Sciatic nerve (tissue), 2 donors: ENCODE data around the gene TMEM266. TPM values are rescaled to one million over a fixed set of nuclear protein-coding genes. Genes with fewer than 3 reads are reported as not detected.
"Not testable (repeated sequence)": the region's sequence is repeated elsewhere in the genome, so short reads cannot be mapped to it uniquely, and the experiment has no call there.

Source experiments
- ATAC-seq: fragments of 200-7000 bp; cut with Tn5 transposase; one replicate; pipeline ENCODE4 v1.9.1; 2020; ENCODE audit warnings: mild to moderate bottlenecking, moderate library complexity
- DNase-seq: peaks from one replicate; pipeline ENCODE4 v3.0.0-alpha.2; 2020; ENCODE audit warnings: low spot score
- intact Hi-C: fragments of 100-400 bp; cut with DNase I; formaldehyde crosslinking; loops from one replicate; pipeline ENCODE4 v1.14.2; 2022
- total RNA-seq: library from RNA; stranded (reverse); fragmentation: NEBNext Ultra II Directional; extraction: Animal tissue kit (Norgen Biotek cat#: 25700); gene quantifications from one replicate; pipeline ENCODE4 v1.2.1, GENCODE V29; 2021
- donor health status: DM: no; HTN: no; CAD: no.
- donor health status: DM: no; HTN: no; CAD: no.

Gene TMEM266
- 0.22 TPM for total RNA-seq

DNA sequence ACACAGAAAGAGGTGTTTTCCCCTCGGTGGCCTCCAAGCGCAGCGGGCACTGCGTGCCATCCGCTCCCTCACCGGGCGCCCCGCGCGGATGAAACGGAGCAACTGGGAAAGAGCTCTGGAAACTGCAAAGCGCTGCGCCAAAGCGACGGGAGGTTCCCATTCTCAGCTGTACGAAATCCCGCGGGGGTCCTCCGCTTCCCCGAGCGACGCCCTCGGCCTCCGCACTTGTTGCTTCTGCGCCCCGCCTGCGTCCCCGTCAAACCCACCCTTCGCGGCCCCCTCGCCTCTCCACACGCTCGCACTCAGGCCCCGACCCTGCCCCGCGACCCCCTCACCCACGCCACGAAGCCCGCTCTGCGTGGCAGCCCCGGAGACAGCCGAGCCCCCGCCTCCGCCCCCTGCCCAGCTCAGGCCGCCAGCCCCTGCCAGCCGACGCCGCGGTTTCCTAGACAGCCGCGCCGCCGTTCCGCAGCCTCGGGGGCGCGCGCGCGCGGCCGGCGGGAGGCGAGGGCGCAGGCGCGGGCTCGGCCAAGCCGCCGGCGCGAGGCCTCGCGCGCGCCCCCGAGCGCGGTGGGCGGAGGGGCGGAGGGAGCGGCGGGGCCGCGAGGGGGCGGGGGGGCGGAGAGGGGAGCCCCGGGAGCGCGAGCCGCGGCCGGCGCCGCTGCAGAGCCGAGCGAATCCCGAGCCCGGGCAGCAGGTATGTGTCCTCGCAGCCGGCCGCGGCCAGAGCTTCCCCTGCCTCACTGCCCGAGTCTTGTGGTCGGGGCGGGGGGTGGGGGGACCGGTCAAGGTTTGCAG is at the start of gene TMEM266:
TMEM266 (plus strand) TSS at position 666 of the 798 bp plus-strand sequence. CDS start 74,279 bp downstream, outside the sequence.
- intact Hi-C loops: loop anchor here (10.0 kb wide), 1 partner anchor 85 kb away; no protein-coding TSS in a partner anchor
- ATAC-seq (peak; percentile 51), DNase-seq (no peak)

DNA sequence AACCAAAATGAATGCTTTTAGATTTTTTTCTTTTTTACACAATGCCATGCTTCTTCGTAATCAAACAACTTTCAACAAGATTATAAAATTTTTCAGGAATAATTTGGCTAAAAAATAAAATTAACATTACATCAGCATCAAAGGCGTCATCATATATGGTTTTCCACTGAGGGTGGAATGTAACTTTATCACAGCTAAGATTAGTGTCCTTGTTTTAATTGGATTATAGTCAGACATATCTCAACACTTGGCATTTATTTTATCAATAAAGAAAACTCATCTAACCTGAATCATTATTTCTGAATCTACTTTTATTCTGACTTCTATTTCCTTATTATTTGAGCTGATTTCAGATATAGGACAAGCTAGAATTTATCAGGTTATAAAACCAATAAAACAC is 49.2 kb upstream of the TMEM266 start:
- DNase-seq (no peak), ATAC-seq (no peak)
- intact Hi-C loops: no loop called here

DNA sequence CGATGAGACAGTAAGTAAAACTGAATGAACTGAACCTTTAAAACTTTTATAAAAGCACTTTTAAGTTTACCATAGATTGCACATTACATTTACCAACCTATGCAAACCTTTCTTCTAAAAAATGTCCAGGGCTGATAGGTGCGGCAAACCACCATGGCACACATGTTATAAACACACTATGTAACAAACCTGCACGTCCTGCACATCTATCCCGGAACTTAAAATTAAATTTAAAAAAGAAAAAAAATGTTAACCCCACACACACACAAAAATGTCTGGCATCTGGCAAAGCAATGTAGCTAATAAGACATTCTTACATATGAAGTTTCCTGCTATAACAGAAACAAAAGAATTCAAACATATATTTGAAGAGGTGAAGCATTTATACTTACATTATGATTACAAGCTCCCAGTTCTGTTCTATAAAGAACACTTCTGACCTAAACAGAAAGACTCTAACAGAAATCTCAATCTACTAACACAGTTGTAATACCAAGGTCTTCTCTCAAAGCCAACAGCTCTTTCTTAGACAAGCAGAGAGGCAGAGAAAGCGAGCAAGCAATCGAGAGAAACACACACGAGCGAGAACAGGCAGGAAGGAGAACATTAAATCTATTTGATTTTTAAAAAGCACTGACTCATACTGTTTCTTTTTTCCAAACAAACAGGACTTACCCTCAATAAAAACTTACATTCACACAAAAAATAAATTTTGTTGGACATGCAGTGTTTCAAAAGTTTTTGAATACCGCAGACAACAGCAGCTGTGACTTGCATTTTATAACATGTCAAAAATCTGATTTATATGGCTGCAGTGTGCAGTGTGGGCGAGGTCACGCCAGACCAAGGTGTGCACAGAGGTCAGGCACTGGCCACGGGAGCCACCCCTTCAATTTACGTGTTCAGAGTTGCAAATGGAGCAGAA is 47.9 kb upstream of the TMEM266 start, which contains the start of gene NRG4:
NRG4 (minus strand) TSS at position 798 of the 925 bp plus-strand sequence. CDS start 1,194 bp downstream, outside the sequence.
- ATAC-seq: no peak
- DNase-seq: no peak
- intact Hi-C loops: no loop called here

DNA sequence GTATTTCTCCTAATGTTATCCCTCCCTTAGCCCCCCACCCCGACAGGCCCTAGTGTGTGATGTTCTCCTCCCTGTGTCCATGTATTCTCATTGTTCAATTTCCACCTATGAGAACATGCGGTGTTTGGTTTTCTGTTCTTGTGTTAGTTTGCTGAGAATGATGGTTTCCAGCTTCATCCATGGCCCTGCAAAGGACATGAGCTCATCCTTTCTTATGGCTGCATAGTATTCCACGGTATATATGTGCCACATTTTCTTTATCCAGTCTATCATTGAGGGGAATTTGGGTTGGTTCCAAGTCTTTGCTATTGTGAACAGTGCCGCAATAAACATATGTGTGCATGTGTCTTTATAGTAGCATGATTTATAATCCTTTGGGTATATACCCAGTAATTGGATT is 46.3 kb upstream of the TMEM266 start:
- ATAC-seq, intact Hi-C loops, DNase-seq: not testable (repeated sequence)

- intact Hi-C loops: no loop called here
- ATAC-seq (no peak), DNase-seq (no peak)
These were observed 35.6 kb upstream of the TMEM266 start for GRCh38 chr15:76024021-76024768.

DNA sequence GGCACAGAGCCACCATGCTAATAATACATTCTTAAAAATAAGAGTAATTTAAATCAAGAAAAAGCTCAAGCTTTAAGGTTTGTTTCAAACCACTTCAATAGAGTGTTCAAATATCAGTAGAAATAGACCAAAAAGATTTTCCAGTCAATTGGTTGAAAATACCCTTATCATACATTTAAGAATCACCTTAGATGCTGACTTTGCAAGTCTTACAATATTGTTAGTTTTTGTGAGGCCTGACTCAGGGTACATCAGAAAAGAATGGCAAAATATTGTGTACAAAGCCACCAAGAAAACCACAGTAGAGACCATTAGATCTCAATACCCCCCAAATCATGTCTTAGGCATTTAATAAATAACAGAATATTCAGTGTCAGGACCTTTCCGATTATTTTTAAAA is 27.7 kb upstream of the TMEM266 start:
- no peak for DNase-seq
- intact Hi-C loops: no loop called here
- ATAC-seq: no peak

GRCh38 chr15:76033438-76033837 is 26.3 kb upstream of the TMEM266 start:
- intact Hi-C loops: no loop called here
- ATAC-seq: no peak
- DNase-seq: no peak

DNA sequence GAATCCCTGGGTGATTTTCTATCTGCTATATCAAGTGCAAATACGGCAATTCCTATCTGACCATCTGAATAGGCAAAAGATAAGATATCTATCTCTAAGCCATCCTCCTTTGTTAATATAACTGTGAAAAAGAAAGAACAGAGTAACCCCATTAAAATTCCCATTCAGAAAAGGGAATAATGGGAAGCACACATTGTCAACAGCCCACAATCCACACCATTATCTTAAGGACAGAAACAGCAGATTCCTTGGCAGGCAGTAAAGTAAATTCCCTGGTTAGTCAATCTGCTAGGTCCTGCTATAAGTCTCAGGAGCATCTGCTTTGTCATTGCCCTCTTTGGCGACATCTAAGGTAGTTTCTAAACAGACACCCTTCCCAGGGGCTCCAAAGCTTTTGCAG is 25.7 kb upstream of the TMEM266 start:
- ATAC-seq: no peak
- no peak for DNase-seq
- intact Hi-C loops: no loop called here

GRCh38 chr15:76035593-76035992 is 24.2 kb upstream of the TMEM266 start:
- DNase-seq: no peak

GRCh38 chr15:76038512-76038911 is 21.3 kb upstream of the TMEM266 start:
- ATAC-seq (no peak), DNase-seq (no peak)
- intact Hi-C loops: no loop called here

More at GRCh38 chr15:76035593-76035992, 24.2 kb upstream of the TMEM266 start:
- ATAC-seq: no peak
- intact Hi-C loops: no loop called here

- DNase-seq, ATAC-seq: not testable (repeated sequence)
- intact Hi-C loops: loop anchor here (10.0 kb wide), 1 partner anchor 91 kb away; no protein-coding TSS in a partner anchor
These were observed 5.6 kb upstream of the TMEM266 start for GRCh38 chr15:76054201-76054600.

- no peak for ATAC-seq
- DNase-seq: no peak
- intact Hi-C loops: loop anchor here (10.0 kb wide), 1 partner anchor 88 kb away; no protein-coding TSS in a partner anchor
These were observed 2.9 kb upstream of the TMEM266 start for GRCh38 chr15:76056931-76057330.

- no peak for ATAC-seq
These were observed 2.3 kb upstream of the TMEM266 start for GRCh38 chr15:76057332-76058000.

DNA sequence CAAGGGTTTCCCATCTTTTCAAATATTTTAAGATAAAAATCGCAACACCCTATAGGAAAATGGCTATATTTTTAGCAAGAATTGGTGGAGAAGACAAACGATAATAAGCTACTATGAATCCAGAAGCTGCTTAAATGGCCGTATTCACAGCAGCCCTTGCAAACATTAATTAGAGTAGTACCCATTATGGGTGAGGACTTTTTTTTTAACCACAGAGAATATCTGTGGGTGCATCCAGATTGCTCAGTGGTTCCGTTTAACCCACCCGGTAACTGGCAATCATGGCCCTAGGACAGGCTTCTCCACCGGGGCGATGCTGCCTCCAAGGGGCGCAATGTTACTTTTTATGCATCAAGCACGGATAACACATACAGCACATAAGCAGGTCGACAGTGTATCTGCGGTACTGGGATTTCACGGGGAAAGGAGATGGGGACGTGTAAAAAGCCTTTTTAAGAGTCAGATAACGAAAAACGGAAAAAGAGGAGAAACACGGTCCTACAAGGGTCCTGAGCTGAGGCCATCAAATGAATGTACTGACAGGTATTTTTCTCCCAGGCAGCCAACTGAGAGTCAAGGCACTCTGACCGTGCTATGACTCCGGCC is 968 bp upstream of the TMEM266 start:
- no peak for DNase-seq
- peak; percentile 30 for ATAC-seq
- intact Hi-C loops: loop anchor here (10.0 kb wide), 1 partner anchor 86 kb away; no protein-coding TSS in a partner anchor

More at GRCh38 chr15:76057332-76058000, 2.3 kb upstream of the TMEM266 start:
- intact Hi-C loops: loop anchor here (10.0 kb wide), 1 partner anchor 87 kb away; no protein-coding TSS in a partner anchor
- DNase-seq: no peak

DNA sequence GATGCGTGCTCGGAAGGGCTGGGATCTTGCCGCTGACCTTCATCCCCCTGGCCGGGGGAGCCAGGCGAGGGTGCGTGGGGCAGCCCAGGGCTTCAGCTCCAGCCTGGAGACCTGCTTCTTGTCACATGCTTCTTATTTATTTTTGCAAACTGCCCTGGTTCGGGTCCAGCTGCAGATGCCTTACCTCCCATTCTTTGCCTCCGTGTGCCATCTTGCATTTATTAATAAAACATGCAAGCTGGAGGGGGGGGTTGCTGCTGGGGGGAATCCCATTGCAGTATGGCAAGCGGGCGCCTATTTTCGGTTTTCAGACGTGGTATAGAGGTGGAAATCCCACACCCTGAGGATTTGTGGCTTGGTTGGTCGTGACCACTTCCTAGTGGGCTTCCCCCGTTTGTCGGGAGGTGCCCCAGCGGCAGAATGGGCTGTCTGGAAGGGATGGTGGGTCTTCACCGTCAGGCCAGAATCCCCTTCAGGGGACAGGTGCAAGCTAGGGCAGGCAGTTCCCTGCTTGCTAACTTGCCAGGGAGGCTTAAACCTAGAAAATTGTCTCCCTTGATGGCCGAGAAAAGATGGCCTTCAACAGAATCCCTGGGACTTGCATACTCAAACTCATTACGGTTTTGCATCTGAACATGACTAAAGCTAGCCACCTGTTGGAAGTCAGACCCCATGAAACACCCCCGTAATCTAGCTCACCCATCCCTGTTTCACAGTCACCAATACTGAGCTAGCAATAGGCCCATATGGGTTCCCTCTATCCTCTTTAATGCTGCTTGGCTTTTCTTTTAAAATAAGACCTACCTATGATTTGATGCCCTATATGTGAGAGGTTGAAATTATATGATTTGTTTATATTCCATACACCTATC is 569 bp downstream of the TMEM266 start:
- DNase-seq: no peak
- intact Hi-C loops: no loop called here
- no peak for ATAC-seq

- ATAC-seq (no peak), DNase-seq (no peak)
- intact Hi-C loops: no loop called here
These were observed 1.9 kb downstream of the TMEM266 start for GRCh38 chr15:76061700-76062099.

DNA sequence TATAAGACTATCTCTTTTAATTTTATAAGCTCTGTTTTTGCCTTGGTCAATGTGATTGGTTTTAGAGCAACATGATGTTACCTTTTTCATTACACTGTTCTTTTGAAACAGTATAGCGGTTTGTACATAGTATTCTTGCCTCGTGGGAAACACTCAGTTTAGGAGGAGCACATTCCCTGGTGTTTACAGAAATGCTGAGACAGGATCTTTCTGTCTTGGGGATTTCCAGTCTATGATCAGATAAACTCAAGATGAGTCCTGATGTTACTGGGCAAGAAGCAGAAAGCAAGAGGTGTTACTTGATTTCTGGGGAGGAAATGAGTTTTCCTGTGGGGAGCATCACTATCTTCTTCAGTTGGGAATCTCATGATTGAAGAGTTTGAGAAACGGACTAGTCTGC is 2.5 kb downstream of the TMEM266 start:
- ATAC-seq (no peak), DNase-seq (no peak)
- intact Hi-C loops: no loop called here
